Right lobe of liver (tissue), 4 donors: ENCODE results near the gene GSKIP.

Experiments
- CTCF ChIP-seq, 4 donors: fragments of 200-600 bp in 3 of 4; fragments of 450-650 bp in 1 of 4; IDR thresholded peaks; one replicate each; pipeline versions ENCODE4 v1.5.1 to v1.8.0; 2016 to 2022; ENCODE audit warnings: antibody characterized with exemption in 4 of 4, mild to moderate bottlenecking in 2 of 4
- POLR2A ChIP-seq: fragments of 450-650 bp; IDR thresholded peaks from one replicate; pipeline ENCODE4 v1.6.1; 2017; ENCODE audit warnings: antibody characterized with exemption, mild to moderate bottlenecking
- donor health status: DM: no; HTN: no; CAD: no.
- donor health status: DM: no; HTN: no; CAD: no.
- donor health status: DM: no; HTN: yes; CAD: no.

GRCh38 chr14:96376093-96376492 lies 12.8 kb downstream of the GSKIP start:
- TF ChIP-seq CTCF (IDR thresholded peaks at IDR 0.05) (no peak), POLR2A (no peak)
